Activated CD8-positive, alpha-beta memory T cell treated with anti-CD3 and anti-CD28 coated beads for 48 hours (primary cell): ENCODE results near the gene SNAPC1.
"Not testable (repeated sequence)": the region's sequence is repeated elsewhere in the genome, so short reads cannot be mapped to it uniquely, and the experiment has no call there.

Experiments
- DNase-seq, 3 experiments: peaks; one replicate each; pipeline ENCODE4 v3.0.0-alpha.2; 2020; ENCODE audit warnings: low read depth in 2 of 3, low spot score in 2 of 3

Gene SNAPC1

DNA sequence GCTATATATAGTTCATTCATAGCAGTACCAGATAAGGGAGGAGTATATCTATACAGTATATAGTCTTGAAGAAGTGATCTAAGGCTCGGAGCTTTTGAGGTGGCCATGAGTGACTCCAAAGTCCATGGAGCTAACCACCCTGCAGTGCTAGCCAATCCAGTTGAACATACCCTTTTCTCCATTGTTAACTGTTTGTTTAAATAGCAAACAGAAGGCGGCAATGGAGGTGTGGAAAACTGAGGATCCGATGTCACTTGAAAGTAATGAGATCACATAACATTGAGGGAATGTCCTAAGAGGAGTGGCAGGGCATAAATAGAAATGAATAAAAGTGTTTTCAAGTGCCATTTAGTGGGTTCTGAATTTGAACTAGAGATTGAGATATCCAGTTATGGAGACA is 12.4 kb upstream of the SNAPC1 start:
- DNase-seq = no peak

DNA sequence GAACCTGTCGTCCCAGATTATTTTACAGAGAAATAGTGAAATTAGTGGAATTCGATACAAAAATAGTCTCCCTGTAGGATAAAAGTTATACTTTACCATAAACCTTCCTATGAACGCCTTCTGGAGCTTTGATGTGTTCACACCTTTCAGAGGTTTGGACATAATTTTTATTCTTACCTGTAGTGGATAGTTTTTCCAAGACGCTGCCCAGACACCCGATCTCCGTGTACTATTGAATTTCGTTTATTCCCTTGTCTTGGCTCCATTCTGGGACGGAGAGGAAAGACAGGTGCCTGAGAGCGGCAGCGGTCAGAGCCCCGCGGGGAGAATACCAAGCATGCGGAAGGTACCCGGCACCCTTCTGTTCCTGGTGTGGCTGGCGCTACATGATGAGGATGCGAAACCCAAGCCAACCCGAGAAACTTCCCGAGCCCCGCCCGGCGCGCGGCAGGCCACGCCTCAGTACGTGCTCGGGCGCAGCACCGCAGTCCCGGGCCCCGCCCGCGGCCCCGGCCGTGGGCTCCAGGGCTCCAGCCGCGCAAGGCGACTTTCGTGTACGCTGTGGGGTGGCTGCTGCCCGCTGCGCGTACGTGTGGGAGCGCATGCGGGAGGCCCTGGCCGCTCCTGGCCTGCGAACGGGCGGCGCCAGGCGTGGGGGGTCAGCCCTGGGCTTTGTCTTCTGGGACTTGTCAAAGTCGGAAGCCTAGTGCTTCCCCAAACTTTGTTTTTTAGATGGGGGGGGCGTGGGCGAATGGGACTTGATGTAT is 11.3 kb upstream of the SNAPC1 start:
- peak; percentile 65 for DNase-seq

- DNase-seq = no peak
Observed at GRCh38 chr14:61751475-61751989, 10.7 kb upstream of the SNAPC1 start.

GRCh38 chr14:61752626-61753025 is 9.6 kb upstream of the SNAPC1 start:
- no peak for DNase-seq

DNA sequence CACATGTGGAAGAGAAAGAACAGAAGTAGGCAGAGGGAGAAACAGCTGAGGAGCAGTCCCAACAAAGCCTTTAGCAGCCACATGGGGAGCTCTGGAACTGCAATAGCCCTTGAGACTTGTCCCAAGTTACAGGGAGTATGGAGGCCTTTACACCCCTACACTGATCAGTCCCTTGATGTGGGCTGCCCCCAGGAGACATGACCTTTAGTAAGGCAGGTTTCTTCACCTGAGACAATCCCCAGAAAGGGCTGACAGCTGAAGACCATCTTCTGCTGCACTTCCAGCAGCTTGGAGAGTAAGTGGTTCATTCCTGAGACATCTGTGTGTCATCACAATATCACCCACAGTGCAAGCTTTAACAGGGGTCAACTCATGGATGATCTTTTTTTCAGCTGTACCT is 8.6 kb upstream of the SNAPC1 start:
- DNase-seq = no peak

GRCh38 chr14:61754627-61755381 is 7.4 kb upstream of the SNAPC1 start:
- no peak for DNase-seq

DNA sequence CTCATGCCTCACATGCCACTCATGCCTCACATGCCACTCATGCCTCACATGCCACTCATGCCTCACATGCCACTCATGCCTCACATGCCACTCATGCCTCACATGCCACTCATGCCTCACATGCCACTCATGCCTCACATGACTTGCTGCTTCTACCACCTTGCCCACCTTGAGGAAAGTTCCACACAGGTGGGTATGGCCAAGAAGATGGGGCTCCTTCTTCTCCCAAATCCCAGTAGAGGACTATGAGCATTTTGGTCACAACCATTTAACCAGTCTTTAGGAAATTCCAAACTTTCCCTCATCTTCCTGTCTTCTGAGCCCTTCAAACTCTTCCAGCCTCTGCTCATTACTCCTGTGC is 6.9 kb upstream of the SNAPC1 start:
- not testable (repeated sequence) for DNase-seq

GRCh38 chr14:61756135-61756534 is 6.1 kb upstream of the SNAPC1 start:
- no peak for DNase-seq

GRCh38 chr14:61759878-61760277 is 2.3 kb upstream of the SNAPC1 start:
- DNase-seq = no peak

DNA sequence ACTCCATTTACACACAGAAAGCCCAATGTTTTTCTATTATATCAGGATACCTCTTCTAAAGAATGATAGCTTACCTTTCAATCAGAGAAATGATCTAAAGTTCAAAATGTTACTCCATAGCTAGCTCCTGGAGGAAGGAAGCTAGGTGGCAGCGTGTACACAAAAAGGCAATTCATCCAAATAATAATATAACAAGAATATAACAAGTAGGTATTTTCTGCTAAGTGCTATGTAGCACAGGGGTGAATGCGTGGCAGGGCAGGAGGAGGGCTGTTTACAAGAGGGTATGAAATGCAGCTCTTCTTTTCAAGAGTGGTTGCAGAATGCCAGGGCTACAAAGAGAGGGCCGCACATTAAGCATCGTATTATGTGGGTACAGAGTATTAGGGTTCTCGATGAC is 663 bp upstream of the SNAPC1 start:
- DNase-seq = no peak

GRCh38 chr14:61764342-61765122 is 2.3 kb downstream of the SNAPC1 start:
- no peak for DNase-seq

- DNase-seq = no peak
Observed at GRCh38 chr14:61765225-61765943, 3.2 kb downstream of the SNAPC1 start.

DNA sequence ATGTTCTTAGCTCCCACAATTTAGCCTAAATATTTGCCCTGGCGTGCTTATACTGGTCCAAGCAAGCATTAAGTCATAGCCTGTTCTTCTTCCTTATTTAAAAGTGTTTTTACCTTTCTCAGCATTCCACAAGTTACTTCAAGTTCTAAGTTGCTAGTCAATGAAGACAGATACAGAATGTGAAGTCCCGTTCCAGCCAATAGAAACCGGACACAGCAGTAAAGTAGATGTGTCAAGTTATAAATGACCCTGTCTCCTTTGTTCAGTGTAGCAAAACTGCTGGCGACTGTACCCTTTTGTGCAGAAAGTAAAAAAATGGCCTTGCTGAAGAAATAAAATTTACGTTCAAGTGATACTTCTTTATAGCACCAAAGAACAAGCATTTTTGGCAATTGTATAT is 3.9 kb downstream of the SNAPC1 start:
- DNase-seq = no peak

DNA sequence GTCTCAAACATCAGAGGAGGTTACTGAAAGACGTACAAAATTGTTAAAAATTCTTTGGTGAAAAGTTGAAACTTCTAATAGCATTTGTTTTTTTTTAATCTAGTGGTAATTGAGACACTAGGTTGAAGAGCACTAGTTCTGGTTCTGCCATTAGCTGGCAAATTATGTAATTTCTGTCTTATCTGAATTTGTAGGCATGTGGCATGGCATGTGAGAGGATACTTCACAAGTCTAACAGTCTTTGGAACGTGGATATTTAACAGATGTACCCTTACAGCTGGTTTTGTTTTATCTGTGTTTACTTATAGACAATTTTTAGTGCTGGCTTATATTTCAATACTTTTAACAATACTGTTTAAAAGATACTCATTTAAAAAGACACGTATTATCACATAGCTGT is 6.0 kb downstream of the SNAPC1 start:
- DNase-seq = no peak

DNA sequence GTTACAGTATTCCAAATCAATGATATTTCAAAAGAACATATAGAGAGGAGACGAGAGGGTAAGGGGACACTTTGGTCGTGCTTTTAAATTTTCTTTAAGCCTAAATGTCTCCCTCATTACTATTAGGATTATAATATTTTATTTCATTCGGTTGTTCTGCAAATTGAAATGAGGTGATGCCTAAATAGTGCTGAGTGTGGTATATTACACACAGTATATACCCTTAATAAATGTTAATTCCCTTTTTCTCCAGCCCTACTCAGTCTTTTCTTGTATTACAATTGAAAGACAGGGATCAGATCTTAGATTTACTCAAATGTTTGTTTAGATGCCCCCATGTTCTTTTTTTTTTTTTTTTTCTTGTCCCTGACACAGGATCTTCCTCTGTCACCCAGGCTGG is 7.7 kb downstream of the SNAPC1 start:
- no peak for DNase-seq

DNA sequence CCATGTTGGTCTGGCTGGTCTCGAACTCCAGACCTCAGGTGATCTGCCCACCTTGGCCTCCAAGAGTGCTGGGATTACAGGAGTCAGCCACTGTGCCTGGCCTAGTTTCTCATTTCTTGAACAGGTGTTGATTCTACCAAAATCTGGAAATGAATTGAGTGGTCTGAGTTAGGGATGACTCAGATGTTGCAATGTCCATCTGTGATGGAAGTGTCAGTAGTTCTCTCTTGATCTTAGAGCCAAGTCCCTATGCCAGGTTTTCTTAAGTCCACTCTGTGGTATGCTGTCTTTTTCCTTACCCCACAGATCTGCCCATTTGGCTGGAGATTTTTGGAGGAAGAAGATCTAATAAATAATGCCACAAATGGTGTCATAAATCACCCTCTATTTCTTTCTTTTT is 12.6 kb downstream of the SNAPC1 start:
- DNase-seq = no peak

DNA sequence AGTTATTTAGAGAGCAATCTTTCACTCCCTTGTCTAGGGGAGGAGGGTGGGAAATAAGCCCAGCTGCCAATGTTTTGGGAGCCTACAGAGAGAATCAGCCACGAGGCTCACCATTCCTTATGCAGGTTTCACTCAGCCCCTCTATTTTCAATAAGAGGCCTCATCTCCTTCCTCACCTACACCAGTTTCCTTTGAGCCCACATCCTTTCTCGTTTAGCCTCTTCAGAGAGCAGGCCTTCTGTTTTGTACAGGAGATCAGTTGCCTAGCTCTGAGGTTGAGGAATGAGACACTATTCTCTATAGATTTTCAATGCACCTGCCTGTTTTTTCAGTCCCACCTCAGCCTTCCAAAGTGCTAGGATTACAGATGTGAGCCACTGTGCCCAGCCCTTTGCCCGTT is 17.9 kb downstream of the SNAPC1 start:
- no peak for DNase-seq

- DNase-seq = no peak
Observed at GRCh38 chr14:61797309-61797708, 35.1 kb downstream of the SNAPC1 start.

DNA sequence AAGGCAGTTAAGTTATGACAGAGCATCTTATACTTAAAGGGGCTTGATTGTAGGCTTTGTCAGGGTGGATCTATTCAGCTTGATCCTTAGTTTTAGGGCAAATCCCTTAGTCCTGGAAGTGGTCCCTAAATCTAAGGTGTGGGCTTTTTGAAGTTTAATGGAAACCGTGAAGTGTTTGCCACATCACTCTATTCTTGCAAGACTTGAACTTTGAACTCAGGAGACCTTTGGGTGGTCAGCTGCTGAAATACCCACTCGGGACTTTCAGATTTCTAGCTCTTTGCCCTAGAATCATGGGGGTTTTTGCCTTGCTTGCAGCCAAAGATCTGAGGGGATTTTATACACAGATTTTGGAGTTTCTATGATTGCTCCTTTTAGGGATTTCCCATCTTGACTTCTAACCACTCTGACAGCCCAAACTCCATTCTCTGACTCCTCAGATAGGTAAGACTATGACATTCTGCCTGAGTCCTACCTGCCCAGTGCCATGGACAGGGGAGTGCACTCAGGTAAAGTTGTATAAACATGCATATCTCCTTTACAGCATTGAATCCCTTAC is 39.9 kb downstream of the SNAPC1 start:
- DNase-seq = no peak

DNA sequence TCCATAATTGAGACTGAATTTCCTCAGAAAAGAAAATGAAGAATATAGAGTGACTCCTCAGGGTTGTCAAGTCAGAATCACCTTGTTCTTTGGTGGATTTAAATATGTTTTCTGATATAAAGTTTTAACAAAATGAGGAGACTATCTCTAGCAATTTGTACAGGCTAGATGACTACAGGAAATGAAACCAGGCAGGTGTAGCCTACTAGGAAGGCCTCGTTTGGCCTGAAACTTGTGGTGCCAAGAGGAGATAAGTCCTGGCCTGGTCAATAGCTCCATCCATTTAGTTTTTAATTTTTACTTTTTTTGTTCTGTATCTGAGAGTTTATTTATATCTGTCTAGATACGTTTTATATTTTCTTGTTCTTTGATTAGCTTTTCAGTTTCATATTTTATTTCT is 41.5 kb downstream of the SNAPC1 start:
- no peak for DNase-seq

DNA sequence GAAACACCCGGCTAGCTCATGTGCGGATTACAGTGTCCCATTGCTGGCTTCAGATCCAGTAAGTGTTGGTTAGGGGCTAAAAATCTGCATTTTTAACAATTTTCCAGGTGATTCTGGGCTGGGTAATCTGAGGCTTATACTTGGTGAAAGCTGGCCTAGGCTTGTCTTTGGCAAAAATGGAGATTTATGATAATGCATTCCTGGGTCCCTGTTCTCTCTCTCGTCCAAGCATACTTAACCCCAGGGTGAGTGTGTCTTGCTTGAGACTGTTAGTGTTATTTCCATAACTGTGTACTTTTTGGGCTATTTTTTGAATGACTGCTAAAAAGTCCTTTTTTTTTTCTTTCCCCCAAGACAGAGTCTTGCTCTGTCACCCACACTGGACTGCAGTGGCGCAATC is 43.2 kb downstream of the SNAPC1 start:
- DNase-seq = no peak
